ENCODE results near the gene PRSS57.

DNA sequence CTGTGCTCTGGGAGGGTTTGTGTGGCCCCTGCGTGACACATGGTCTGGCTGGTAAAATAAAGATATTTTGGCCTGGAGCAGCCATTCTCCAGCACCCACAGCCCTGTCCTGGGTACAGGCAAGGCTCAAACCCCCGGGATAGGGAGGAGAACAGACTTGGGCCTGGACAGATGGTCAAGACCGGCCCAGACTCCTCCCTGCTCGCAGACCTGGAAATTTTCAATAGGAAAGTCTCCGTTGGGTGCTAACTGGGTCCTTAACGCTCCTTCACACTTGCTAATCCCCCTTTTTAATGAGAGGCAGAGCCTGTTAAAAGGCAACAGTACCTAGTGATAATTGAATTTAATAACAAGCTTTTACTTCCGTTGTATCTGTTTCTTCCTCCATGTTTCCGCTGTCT lies 16.0 kb upstream of the PRSS57 start:
- TF ChIP-seq POLR2A (IDR thresholded peaks at IDR 0.05): no peak
- TF ChIP-seq, protein P1, sequence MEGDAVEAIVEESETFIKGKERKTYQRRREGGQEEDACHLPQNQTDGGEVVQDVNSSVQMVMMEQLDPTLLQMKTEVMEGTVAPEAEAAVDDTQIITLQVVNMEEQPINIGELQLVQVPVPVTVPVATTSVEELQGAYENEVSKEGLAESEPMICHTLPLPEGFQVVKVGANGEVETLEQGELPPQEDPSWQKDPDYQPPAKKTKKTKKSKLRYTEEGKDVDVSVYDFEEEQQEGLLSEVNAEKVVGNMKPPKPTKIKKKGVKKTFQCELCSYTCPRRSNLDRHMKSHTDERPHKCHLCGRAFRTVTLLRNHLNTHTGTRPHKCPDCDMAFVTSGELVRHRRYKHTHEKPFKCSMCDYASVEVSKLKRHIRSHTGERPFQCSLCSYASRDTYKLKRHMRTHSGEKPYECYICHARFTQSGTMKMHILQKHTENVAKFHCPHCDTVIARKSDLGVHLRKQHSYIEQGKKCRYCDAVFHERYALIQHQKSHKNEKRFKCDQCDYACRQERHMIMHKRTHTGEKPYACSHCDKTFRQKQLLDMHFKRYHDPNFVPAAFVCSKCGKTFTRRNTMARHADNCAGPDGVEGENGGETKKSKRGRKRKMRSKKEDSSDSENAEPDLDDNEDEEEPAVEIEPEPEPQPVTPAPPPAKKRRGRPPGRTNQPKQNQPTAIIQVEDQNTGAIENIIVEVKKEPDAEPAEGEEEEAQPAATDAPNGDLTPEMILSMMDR (IDR thresholded peaks at IDR 0.05): no peak
